Gastroesophageal sphincter (tissue), 3 donors: ENCODE data around the gene F5.

Experiments used
- CTCF ChIP-seq, 4 experiments: fragments of 200-600 bp in 2 of 4; fragments of 450-650 bp in 2 of 4; sonication (generic) in 1 of 4; IDR thresholded peaks; one replicate each; pipeline ENCODE4 v1.5.1; 2017 to 2019; ENCODE audit warnings: antibody characterized with exemption in 4 of 4, mild to moderate bottlenecking in 2 of 4, moderate library complexity in 2 of 4
- EP300 ChIP-seq: sonication (generic); formaldehyde crosslinking; IDR thresholded peaks from one replicate; pipeline ENCODE4 v1.6.1; 2017; ENCODE audit warnings: antibody characterized with exemption, mild to moderate bottlenecking
- POLR2A ChIP-seq, 2 donors: fragments of 450-650 bp; IDR thresholded peaks; one replicate each; pipeline ENCODE4 v1.6.1; 2017; ENCODE audit warnings: antibody characterized with exemption in 2 of 2, mild to moderate bottlenecking in 2 of 2, moderate library complexity in 1 of 2
- POLR2AphosphoS5 ChIP-seq: sonication (generic); formaldehyde crosslinking; IDR thresholded peaks from one replicate; pipeline ENCODE4 v1.6.1; 2017; ENCODE audit warnings: antibody characterized with exemption

GRCh38 chr1:169508432-169509338 lies 77.6 kb downstream of the F5 start:
- TF ChIP-seq CTCF (IDR thresholded peaks at IDR 0.05) (no peak), EP300 (no peak), POLR2AphosphoS5 (peak; percentile 20), POLR2A (IDR thresholded peaks at IDR 0.05) (no peak)
